ENCODE results near the gene GBA2. TPM values are rescaled to one million over a fixed set of nuclear protein-coding genes. Genes with fewer than 3 reads are reported as not detected.

GBA2 gene
- total RNA-seq, 1 donor from 2014 or later: 69.8 TPM

DNA sequence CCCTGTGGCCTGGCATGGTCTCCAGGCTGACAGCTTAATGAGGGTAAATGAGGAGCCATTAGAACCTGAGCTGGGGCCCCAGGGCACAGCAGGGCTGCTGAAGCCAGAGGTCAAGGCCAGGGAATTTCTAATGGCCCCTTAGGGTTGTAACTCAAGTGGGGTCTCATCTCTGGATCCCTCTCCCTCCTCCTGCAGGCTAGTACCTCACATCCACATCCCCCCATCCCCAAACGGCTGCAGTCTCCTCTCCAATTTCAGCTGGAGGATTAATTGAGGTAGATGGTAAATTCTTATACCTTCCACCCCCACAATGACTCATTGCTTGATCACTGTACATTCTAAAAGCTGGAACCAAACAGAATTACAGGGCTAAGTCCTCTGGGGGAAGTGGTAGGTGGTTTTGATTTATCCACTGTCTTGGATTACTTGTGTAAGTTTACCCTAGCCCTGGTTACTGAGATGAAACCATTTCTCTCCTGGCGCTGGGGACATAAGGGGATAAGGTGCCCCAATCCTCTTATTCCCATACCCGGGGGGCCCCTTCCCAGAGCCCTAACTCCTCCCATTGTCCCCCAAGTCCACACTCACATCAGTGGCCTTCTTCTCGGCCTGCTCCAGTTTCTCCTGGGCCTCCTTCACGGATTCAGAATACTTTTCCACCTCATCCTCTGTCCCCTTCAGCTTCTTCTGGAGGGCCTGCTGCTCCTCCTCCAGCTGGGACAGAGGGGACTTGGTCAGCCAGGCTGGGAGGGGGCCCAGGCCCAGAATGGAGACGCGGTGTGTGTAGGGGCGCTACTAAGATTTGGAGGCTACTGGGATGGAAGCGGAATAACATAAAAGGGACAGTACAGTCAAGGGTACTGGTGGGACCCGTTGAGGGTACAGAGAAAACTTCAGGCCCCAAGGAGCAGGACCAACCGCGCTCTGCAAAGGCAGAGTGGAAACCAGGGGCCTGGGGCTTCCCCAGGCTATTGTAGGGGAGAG, 60.2 kb downstream of the GBA2 start:
- TF ChIP-seq, protein P1, sequence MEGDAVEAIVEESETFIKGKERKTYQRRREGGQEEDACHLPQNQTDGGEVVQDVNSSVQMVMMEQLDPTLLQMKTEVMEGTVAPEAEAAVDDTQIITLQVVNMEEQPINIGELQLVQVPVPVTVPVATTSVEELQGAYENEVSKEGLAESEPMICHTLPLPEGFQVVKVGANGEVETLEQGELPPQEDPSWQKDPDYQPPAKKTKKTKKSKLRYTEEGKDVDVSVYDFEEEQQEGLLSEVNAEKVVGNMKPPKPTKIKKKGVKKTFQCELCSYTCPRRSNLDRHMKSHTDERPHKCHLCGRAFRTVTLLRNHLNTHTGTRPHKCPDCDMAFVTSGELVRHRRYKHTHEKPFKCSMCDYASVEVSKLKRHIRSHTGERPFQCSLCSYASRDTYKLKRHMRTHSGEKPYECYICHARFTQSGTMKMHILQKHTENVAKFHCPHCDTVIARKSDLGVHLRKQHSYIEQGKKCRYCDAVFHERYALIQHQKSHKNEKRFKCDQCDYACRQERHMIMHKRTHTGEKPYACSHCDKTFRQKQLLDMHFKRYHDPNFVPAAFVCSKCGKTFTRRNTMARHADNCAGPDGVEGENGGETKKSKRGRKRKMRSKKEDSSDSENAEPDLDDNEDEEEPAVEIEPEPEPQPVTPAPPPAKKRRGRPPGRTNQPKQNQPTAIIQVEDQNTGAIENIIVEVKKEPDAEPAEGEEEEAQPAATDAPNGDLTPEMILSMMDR (IDR thresholded peaks at IDR 0.05): no peak
- Mint-ChIP-seq H3K27ac (ENCODE audit: unreplicated experiment) (peak overlapping the region; percentile 96), H3K9me3 (ENCODE audit: unreplicated experiment) (no peaks in the 10 kb centered on the region), H3K36me3 (ENCODE audit: unreplicated experiment) (peaks cover 13% of the 10 kb centered on the region), H3K27me3 (ENCODE audit: unreplicated experiment) (no peaks in the 10 kb centered on the region), H3K4me3 (ENCODE audit: unreplicated experiment) (peak overlapping the region; percentile 86), H3K4me1 (ENCODE audit: unreplicated experiment) (peaks cover 61% of the 10 kb centered on the region)
- DNase-seq (ENCODE audit: extremely low spot score, unreplicated experiment): no peak

DNA sequence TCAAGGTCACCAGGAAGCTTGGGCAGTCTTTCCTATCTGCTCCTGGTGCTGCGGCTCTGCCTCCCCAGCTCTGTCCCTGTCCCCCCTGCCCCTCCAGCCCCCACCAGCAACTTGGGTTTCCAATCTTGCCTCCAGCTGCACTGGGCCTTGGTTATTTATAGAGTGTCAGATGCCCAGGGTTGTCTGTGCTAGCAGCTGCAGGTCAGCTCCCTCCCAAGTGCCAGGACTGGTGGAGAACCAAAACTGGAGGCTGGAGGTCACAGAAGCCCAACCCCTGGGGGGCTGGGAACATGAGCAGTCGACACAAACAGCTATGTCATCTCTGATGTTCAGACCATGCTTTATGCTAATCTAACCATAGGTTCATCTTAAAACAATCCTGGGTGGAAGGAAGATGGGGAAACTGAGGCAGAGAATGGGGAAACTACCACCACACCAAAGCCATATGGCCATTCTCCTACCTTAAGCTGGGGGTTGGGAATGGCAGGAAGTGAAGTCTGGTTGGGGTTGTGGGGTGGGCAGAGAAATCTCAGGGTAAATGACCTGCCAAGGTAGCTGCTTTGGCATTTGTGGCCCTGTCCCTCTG, 61.0 kb downstream of the GBA2 start:
- Mint-ChIP-seq H3K27me3 (ENCODE audit: unreplicated experiment) (no peaks in the 10 kb centered on the region), H3K4me3 (ENCODE audit: unreplicated experiment) (peak overlapping the region; percentile 86), H3K36me3 (ENCODE audit: unreplicated experiment) (peaks cover 19% of the 10 kb centered on the region), H3K27ac (ENCODE audit: unreplicated experiment) (peak overlapping the region; percentile 96), H3K4me1 (ENCODE audit: unreplicated experiment) (peaks cover 68% of the 10 kb centered on the region), H3K9me3 (ENCODE audit: unreplicated experiment) (no peaks in the 10 kb centered on the region)
- DNase-seq (ENCODE audit: extremely low spot score, unreplicated experiment): no peak
- TF ChIP-seq, protein P1 (IDR thresholded peaks at IDR 0.05): no peak

DNA sequence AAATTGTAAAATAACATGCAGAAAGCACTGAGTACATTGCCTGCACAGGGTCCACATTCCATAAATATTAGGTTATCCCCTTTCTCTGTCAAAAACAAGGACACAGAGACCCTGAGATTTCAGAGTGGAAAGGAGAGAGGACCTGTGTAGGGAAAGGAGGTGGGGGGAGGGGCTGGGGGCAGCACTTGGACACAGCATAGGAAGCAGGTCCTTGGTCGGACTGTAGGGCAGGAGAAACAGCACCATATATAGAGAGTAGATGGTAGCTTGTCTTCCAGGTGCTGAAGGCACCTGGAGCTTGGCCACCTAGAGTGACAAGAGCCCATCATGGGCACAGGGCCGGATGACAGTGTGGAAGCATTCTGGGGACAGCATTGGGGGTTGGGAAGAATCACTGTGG, 61.7 kb downstream of the GBA2 start:
- peak overlapping the region; percentile 57 for H3K4me3 Mint-ChIP-seq (ENCODE audit: unreplicated experiment)
- H3K9me3 Mint-ChIP-seq (ENCODE audit: unreplicated experiment): no peaks in the 10 kb centered on the region
- DNase-seq (ENCODE audit: extremely low spot score, unreplicated experiment): no peak
- H3K27me3 Mint-ChIP-seq (ENCODE audit: unreplicated experiment): no peaks in the 10 kb centered on the region
- peaks cover 74% of the 10 kb centered on the region for H3K4me1 Mint-ChIP-seq (ENCODE audit: unreplicated experiment)
- H3K27ac Mint-ChIP-seq (ENCODE audit: unreplicated experiment): peak overlapping the region; percentile 96
- TF ChIP-seq, protein P1 (IDR thresholded peaks at IDR 0.05): no peak
- peaks cover 25% of the 10 kb centered on the region for H3K36me3 Mint-ChIP-seq (ENCODE audit: unreplicated experiment)

Small RNA genes lying within 50 kb of the gene (microRNA-seq; reads per million reads assigned to microRNA genes)
- gene MIR6852 (ENCODE audit: unreplicated experiment) (1.6 reads per million), gene MIR6853 (ENCODE audit: unreplicated experiment) (not detected)

Other genes with a start within 250 kb of the GBA2 start
- 44.4 and 53.5 TPM in 2 replicates for gene TESK1, start 144.0 kb downstream of the GBA2 start, total RNA-seq
- gene CD72, start 130.8 kb downstream of the GBA2 start, total RNA-seq: 0.57 and 0.91 TPM in 2 replicates
- not detected in 2 replicates for gene SIT1, start 98.3 kb downstream of the GBA2 start, total RNA-seq
- gene RMRP, start 91.2 kb downstream of the GBA2 start, total RNA-seq: 14,337 and 15,426 TPM in 2 replicates
- gene CCDC107, start 90.9 kb downstream of the GBA2 start, total RNA-seq: 30.0 and 31.3 TPM in 2 replicates
- gene ARHGEF39, start 84.0 kb downstream of the GBA2 start, total RNA-seq: 0.86 and 1.6 TPM in 2 replicates
- not detected in 2 replicates for gene CA9, start 75.3 kb downstream of the GBA2 start, total RNA-seq
- gene TPM2, start 59.3 kb downstream of the GBA2 start, total RNA-seq: 476 and 515 TPM in 2 replicates
- 433 and 439 TPM in 2 replicates for gene TLN1, start 17.0 kb downstream of the GBA2 start, total RNA-seq
- 39.0 and 45.4 TPM in 2 replicates for gene CREB3, start 16.6 kb downstream of the GBA2 start, total RNA-seq
- 35.9 and 38.4 TPM in 2 replicates for gene RGP1, start 59 bp upstream of the GBA2 start, total RNA-seq
- 0.56 TPM in 1 of 2 replicates, not detected in the other for gene MSMP, start 5.0 kb upstream of the GBA2 start, total RNA-seq
- 26.8 and 28.1 TPM in 2 replicates for gene NPR2, start 42.4 kb upstream of the GBA2 start, total RNA-seq
- 2.4 TPM in 2 replicates for gene SPAG8, start 63.0 kb upstream of the GBA2 start, total RNA-seq
- gene HINT2, start 65.8 kb upstream of the GBA2 start, total RNA-seq: 35.4 and 36.0 TPM in 2 replicates
- not detected in 2 replicates for gene FAM221B, start 79.5 kb upstream of the GBA2 start, total RNA-seq
- 25.6 and 29.9 TPM in 2 replicates for gene TMEM8B, start 80.0 kb upstream of the GBA2 start, total RNA-seq
- gene OR13J1, start 121.2 kb upstream of the GBA2 start, total RNA-seq: not detected in 2 replicates
- 3.0 and 3.7 TPM in 2 replicates for gene HRCT1, start 157.0 kb upstream of the GBA2 start, total RNA-seq
- 0.56 TPM in 1 of 2 replicates, not detected in the other for gene SPAAR, start 160.3 kb upstream of the GBA2 start, total RNA-seq
- gene OR2S2, start 208.9 kb upstream of the GBA2 start, total RNA-seq: not detected in 2 replicates